ENCODE data around the gene AKR1C2. TPM values are rescaled to one million over a fixed set of nuclear protein-coding genes. Genes with fewer than 3 reads are reported as not detected.
"Not testable (repeated sequence)": the region's sequence is repeated elsewhere in the genome, so short reads cannot be mapped to it uniquely, and the experiment has no call there.

Gene AKR1C2
- total and polyA plus RNA-seq, 2 donors (not counting 1 experiment from before 2014, with no cell fraction given), result not detected

DNA sequence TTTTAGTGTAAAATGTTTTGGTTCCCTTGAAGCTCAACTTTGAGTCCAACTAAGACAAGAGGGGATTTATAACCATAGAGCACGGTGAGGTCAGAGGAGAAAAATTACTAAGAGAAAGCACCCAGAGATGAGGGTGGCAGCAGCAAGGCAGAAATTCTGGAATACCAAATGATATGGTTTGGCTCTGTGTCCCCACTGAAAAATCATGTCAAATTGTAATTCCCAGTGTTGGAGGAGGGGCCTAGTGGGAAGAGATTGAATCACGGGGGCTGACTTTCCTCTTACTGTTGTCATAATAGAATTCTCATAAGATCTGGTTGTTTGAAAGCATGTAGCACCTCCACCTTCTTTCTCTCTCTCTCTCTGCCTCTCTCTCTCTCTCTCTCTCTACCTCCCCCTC, 59.8 kb downstream of the AKR1C2 start:
- Histone ChIP-seq H3K27me3 (replicated peaks in 1 of 4; ENCODE audit: control extremely low read depth in 1 of 4, control insufficient read depth in 3 of 4, insufficient read depth in 4 of 4, low read length in 3 of 4) (no peaks in the 10 kb centered on the region), H2AFZ (ENCODE audit: insufficient read depth, low read depth, low read length, poor library complexity, severe bottlenecking) (no peak overlapping the region), H3K36me3 (replicated peaks in 1 of 2; ENCODE audit: control extremely low read depth in 1 of 2, control insufficient read depth in 1 of 2, extremely low read depth in 1 of 2, insufficient read depth in 2 of 2, low read length in 1 of 2) (no peaks in the 10 kb centered on the region), H3K4me1 (ENCODE audit: control insufficient read depth in 2 of 2, insufficient read depth in 2 of 2, low read length in 2 of 2) (no peaks in the 10 kb centered on the region), H3K79me2 (ENCODE audit: control insufficient read depth, insufficient read depth, low read length) (no peaks in the 10 kb centered on the region), H3K4me3 (ENCODE audit: control extremely low read depth in 1 of 5, extremely low read depth in 1 of 5, insufficient read depth in 1 of 5, low read depth in 2 of 5, low read length in 4 of 5) (no peak overlapping the region), H4K20me1 (ENCODE audit: control insufficient read depth, insufficient read depth, low read length, poor library complexity, severe bottlenecking) (no peaks in the 10 kb centered on the region), H3K9me3 (ENCODE audit: control extremely low read depth in 1 of 3, control insufficient read depth in 2 of 3, insufficient read depth in 1 of 3, low read length in 2 of 3) (no peaks in the 10 kb centered on the region), H3K4me2 (replicated peaks; ENCODE audit: low read depth, low read length, poor library complexity, severe bottlenecking) (no peak overlapping the region), H3K9ac (ENCODE audit: low read length) (no peak overlapping the region), H3K27ac (ENCODE audit: low read length in 2 of 2) (no peak overlapping the region)
- Mint-ChIP-seq H3K4me1 (no peaks in the 10 kb centered on the region), H3K4me3 (no peak overlapping the region), H3K27ac (no peak overlapping the region), H3K9me3 (ENCODE audit: insufficient read depth) (no peaks in the 10 kb centered on the region), H3K27me3 (no peaks in the 10 kb centered on the region)
- 100% methylated on average over 1 of the region's 2 CpGs for WGBS (ENCODE audit: insufficient coverage)
- DNase-seq (no peak), ATAC-seq (ENCODE audit: low read depth) (no peak)
- CTCF ChIA-PET, result no interaction called here
- intact Hi-C loops (cut with micrococcal nuclease), result no loop called here
- POLR2A ChIA-PET, result no interaction called here
- TF ChIP-seq, protein P1, sequence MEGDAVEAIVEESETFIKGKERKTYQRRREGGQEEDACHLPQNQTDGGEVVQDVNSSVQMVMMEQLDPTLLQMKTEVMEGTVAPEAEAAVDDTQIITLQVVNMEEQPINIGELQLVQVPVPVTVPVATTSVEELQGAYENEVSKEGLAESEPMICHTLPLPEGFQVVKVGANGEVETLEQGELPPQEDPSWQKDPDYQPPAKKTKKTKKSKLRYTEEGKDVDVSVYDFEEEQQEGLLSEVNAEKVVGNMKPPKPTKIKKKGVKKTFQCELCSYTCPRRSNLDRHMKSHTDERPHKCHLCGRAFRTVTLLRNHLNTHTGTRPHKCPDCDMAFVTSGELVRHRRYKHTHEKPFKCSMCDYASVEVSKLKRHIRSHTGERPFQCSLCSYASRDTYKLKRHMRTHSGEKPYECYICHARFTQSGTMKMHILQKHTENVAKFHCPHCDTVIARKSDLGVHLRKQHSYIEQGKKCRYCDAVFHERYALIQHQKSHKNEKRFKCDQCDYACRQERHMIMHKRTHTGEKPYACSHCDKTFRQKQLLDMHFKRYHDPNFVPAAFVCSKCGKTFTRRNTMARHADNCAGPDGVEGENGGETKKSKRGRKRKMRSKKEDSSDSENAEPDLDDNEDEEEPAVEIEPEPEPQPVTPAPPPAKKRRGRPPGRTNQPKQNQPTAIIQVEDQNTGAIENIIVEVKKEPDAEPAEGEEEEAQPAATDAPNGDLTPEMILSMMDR (IDR thresholded peaks at IDR 0.05), result no peak
- no peak for TF ChIP-seq EZH2 (IDR thresholded peaks at IDR 0.05; ENCODE audit: borderline replicate concordance, insufficient read depth, low read depth, low read length, poor library complexity, severe bottlenecking)

DNA sequence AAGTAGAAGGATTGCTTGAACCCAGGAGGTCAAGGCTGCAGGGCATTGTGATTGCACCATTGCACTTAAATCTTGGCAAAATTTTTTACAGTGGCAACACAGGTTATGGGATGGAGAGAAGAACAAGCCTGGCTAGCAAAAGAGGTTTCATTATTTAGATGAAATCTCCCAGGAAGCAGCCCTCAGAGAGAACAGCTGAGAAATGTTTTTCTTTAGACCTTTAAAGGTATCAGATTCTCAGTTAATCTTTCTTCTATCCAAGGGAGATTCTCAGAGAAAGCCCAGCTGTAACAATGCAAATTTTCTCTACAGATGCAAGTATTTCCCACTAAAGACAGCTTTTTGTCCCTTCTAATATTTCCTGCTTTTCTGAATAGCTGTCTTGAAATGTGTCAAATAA, 60.2 kb downstream of the AKR1C2 start:
- DNase-seq; H3K27ac Mint-ChIP-seq; H3K9me3 Mint-ChIP-seq (ENCODE audit: insufficient read depth); H3K27me3 ChIP-seq (replicated peaks in 1 of 4; ENCODE audit: control extremely low read depth in 1 of 4, control insufficient read depth in 3 of 4, insufficient read depth in 4 of 4, low read length in 3 of 4); H3K9me3 ChIP-seq (ENCODE audit: control extremely low read depth in 1 of 3, control insufficient read depth in 2 of 3, insufficient read depth in 1 of 3, low read length in 2 of 3); H3K4me3 ChIP-seq (ENCODE audit: control extremely low read depth in 1 of 5, extremely low read depth in 1 of 5, insufficient read depth in 1 of 5, low read depth in 2 of 5, low read length in 4 of 5); H3K4me3 Mint-ChIP-seq; H3K36me3 ChIP-seq (replicated peaks in 1 of 2; ENCODE audit: control extremely low read depth in 1 of 2, control insufficient read depth in 1 of 2, extremely low read depth in 1 of 2, insufficient read depth in 2 of 2, low read length in 1 of 2); H3K79me2 ChIP-seq (ENCODE audit: control insufficient read depth, insufficient read depth, low read length); H4K20me1 ChIP-seq (ENCODE audit: control insufficient read depth, insufficient read depth, low read length, poor library complexity, severe bottlenecking); POLR2A ChIA-PET; ATAC-seq (ENCODE audit: low read depth); H3K27ac ChIP-seq (ENCODE audit: low read length in 2 of 2); H3K4me2 ChIP-seq (replicated peaks; ENCODE audit: low read depth, low read length, poor library complexity, severe bottlenecking); H2AFZ ChIP-seq (ENCODE audit: insufficient read depth, low read depth, low read length, poor library complexity, severe bottlenecking); CTCF ChIA-PET; intact Hi-C loops (cut with micrococcal nuclease); H3K4me1 ChIP-seq (ENCODE audit: control insufficient read depth in 2 of 2, insufficient read depth in 2 of 2, low read length in 2 of 2); H3K9ac ChIP-seq (ENCODE audit: low read length); H3K27me3 Mint-ChIP-seq; H3K4me1 Mint-ChIP-seq: not testable (repeated sequence)

DNA sequence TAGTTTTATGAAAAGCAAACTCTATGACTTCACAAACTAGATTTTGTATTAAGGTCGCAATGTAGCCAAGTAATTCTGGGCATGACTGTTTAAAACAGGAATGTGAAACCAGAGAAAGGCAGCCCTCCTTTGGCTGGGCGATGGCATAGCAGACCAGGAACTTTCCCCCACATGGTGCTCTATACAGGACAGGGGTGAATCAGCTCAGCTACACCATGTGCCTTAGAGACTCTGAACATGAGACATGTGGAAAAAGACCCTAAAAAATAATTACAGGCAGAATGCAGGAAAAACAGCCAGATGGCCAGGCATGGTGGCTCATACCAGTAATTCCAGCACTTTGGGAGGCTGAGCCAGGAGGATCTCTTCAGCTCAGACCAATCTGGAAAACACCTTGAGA, 60.7 kb downstream of the AKR1C2 start:
- H3K4me1 Mint-ChIP-seq; H2AFZ ChIP-seq (ENCODE audit: insufficient read depth, low read depth, low read length, poor library complexity, severe bottlenecking); H3K9me3 ChIP-seq (ENCODE audit: control extremely low read depth in 1 of 3, control insufficient read depth in 2 of 3, insufficient read depth in 1 of 3, low read length in 2 of 3); H3K9me3 Mint-ChIP-seq (ENCODE audit: insufficient read depth); H3K27ac Mint-ChIP-seq; H3K36me3 ChIP-seq (replicated peaks in 1 of 2; ENCODE audit: control extremely low read depth in 1 of 2, control insufficient read depth in 1 of 2, extremely low read depth in 1 of 2, insufficient read depth in 2 of 2, low read length in 1 of 2); H3K27me3 ChIP-seq (replicated peaks in 1 of 4; ENCODE audit: control extremely low read depth in 1 of 4, control insufficient read depth in 3 of 4, insufficient read depth in 4 of 4, low read length in 3 of 4); H3K4me3 ChIP-seq (ENCODE audit: control extremely low read depth in 1 of 5, extremely low read depth in 1 of 5, insufficient read depth in 1 of 5, low read depth in 2 of 5, low read length in 4 of 5); CTCF ChIA-PET; H3K27ac ChIP-seq (ENCODE audit: low read length in 2 of 2); DNase-seq; H3K4me3 Mint-ChIP-seq; H3K9ac ChIP-seq (ENCODE audit: low read length); intact Hi-C loops (cut with micrococcal nuclease); POLR2A ChIA-PET; ATAC-seq (ENCODE audit: low read depth); H3K27me3 Mint-ChIP-seq; H3K4me1 ChIP-seq (ENCODE audit: control insufficient read depth in 2 of 2, insufficient read depth in 2 of 2, low read length in 2 of 2); H4K20me1 ChIP-seq (ENCODE audit: control insufficient read depth, insufficient read depth, low read length, poor library complexity, severe bottlenecking); H3K79me2 ChIP-seq (ENCODE audit: control insufficient read depth, insufficient read depth, low read length); H3K4me2 ChIP-seq (replicated peaks; ENCODE audit: low read depth, low read length, poor library complexity, severe bottlenecking): not testable (repeated sequence)
- WGBS (ENCODE audit: insufficient coverage), result no CpG with 5 or more reads among the region's 2 CpGs
